GM18517 (cell line): ENCODE measurements around the gene NPBWR2.
A peak's percentile ranks its signal among the peaks of the same experiment; 100 is the strongest.

ENCODE experiments used
- ATAC-seq: cut with Tn5 transposase; IDR thresholded peaks from one replicate; pipeline ENCODE4 v1.9.1; 2021; ENCODE audit warnings: mild to moderate bottlenecking, moderate library complexity; ENCODE audit not compliant: unreplicated experiment

Gene NPBWR2

DNA sequence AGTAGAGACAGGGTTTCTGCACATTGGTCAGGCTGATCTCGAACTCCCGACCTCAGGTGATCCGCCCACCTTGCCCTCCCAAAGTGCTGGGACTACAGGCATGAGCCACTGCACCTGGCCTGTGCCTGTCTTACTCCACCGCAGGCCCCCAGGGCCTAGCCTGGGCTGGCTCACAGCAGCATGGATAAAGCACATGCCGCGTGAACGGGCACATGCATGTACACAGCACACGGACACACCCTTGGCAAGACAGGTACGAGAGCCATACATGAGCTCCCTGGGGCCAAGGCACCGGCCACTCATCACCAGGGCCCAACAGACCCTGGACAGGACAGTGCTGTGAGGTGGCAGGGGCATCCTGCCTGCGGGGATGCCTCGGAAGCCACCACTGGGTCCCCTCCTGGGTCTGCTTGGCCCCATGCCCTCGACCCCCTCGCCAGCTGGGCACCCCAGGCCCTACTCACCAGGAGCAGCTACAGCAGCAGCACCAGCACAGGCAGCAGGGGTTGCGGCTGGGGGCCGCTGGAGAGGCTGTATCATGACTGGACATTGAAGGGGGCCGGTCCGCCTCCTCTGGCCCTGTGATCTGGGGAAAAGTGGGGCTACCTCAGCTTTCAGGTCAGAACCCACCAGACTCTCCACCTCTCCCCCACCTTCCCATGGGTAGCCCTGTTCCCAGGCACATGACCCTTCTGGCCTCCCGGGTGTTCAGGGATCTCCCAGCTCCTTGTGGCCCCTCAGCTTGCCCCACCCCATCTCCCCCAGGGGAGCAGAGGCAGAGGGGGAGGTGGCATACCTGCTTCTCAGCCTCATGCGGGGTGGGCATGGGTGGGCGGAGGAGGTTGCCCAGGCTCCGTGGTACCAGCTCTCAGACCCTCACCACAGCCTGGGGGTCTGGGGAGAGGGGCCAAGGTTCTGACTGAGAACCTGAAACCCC, 31.0 kb downstream of the NPBWR2 start:
- no peak for ATAC-seq

DNA sequence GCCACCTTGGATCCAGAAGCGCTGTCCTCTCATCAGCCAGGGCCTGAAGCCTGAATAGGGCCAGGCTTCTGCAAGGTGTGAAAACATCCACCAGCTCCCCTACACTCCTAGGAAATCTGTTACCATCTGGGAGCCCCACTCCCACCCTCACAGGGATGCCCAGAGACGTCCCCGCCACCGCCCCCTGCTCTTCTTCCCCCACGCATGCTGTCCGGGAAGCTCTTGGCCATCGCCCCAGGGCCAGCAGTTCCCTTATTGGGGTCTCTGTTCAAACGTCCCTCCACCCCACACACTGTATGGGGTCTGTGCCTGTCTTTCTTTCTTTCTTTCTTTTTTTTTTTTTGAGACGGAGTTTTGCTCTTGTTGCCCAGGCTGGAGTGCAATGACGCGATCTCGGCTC, 31.8 kb downstream of the NPBWR2 start:
- no peak for ATAC-seq

- no peak for ATAC-seq
These were observed 32.4 kb downstream of the NPBWR2 start for GRCh38 chr20:64074963-64075362.

DNA sequence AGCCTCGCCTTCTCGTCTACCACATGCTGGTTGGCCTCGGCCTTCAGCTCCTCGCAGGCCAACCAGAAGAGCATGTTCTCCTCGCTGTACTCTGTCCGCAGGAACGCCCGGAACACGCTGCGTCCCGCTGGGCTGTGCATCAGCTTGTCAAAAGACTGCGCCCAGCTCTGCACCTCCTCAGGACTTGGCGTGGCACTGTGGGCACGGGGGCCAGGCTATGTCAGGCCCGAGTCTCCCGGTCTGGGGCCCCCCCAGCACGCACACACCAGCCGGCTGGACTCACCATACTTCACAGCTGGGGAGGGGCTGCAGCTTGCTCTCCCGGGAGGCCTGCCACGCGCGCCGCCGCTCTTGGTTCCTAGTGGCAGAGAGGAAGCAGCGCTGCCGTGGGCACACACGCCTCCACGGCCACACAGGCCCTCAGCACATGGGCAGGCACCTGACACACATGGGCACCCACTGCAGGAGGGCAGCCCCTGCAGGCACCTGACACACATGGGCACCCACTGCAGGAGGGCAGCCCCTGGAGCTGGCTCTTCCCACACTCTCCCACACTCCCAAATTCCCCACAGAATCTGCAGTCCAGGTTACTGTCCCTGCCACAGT, 33.1 kb downstream of the NPBWR2 start:
- no peak for ATAC-seq

- no peak for ATAC-seq
These were observed 33.7 kb downstream of the NPBWR2 start for GRCh38 chr20:64073476-64074183.

GRCh38 chr20:64072498-64073063, 34.8 kb downstream of the NPBWR2 start:
- no peak for ATAC-seq

- ATAC-seq: no peak
These were observed 35.7 kb downstream of the NPBWR2 start for GRCh38 chr20:64071341-64072332.

DNA sequence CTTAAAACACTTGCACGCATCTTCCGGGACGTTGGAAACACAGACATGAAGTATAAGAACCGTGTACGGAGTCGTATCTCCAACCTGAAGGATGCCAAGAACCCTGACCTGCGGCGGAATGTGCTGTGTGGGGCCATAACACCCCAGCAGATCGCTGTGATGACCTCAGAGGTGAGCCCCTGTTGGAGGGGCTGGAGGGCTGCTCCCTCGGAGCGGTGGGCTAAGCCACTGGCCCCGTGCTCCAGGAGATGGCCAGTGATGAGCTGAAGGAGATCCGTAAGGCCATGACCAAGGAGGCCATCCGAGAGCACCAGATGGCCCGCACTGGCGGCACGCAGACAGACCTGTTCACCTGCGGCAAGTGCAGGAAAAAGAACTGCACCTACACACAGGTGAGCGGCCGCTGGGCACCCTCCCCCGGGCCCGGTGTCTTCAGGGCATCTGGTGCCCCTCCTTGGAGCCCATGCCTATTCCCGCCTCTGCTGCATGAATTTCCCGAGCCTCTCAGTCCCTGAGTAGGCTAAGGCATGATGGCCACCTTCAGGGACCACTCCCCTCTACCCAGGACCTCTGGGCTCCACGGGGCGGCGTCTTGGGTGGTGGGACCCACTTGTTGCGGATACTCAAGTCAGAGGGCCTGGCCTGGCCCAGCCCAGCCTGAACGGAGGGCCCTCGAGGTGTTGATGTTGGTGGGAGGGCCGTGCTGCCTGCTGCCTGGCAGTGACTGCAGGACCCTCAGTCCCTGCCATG, 36.9 kb downstream of the NPBWR2 start:
- no peak for ATAC-seq

DNA sequence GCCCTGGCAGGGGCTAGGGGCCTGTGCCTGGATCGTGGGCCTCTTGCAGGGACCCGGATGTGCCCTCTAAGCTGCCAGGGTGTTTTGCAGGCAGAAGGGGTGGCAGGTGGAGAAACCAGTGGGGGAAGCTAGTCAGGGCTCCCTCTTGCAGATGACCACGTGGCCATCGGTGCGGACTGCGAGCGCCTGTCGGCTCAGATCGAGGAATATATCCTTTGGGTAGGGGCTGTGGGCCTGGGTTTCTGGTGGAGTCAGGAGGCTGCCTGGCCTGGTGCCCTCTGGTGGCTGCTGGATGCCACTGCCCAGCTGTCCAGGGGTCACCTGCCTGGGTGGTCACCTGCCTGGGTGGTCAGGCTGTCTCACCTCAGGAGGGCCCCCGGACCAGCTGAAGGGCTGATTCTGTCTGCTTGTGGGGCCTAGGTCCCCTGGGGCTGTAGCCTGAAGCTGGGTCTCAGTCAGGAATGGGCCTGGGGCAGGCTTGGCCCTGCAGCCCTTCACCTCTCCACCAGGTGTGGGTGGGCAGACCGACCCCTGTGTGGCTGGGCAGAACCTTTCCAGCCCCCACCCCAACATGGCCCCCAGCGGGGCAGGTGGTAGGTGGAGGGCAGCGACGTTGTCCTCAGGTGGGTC, 37.6 kb downstream of the NPBWR2 start:
- no peak for ATAC-seq

DNA sequence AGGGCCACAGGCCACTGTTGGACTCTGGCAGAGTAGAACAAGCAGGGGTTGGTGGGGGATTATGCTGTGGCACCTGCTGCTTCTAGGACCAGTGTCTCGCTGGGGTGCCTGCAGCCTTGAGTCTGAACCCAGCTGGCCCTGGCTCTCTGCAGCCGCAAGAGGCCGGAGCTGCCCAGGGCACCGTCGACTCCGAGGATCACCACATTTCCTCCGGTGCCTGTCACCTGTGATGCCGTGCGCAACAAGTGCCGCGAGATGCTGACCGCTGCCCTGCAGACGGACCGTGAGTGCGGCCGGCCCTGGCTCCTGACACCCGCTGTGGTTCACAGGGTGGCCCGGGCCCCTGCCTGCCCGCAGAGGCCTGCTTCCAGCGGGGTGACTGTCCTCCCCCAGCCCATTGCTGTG, 38.2 kb downstream of the NPBWR2 start:
- ATAC-seq: no peak

DNA sequence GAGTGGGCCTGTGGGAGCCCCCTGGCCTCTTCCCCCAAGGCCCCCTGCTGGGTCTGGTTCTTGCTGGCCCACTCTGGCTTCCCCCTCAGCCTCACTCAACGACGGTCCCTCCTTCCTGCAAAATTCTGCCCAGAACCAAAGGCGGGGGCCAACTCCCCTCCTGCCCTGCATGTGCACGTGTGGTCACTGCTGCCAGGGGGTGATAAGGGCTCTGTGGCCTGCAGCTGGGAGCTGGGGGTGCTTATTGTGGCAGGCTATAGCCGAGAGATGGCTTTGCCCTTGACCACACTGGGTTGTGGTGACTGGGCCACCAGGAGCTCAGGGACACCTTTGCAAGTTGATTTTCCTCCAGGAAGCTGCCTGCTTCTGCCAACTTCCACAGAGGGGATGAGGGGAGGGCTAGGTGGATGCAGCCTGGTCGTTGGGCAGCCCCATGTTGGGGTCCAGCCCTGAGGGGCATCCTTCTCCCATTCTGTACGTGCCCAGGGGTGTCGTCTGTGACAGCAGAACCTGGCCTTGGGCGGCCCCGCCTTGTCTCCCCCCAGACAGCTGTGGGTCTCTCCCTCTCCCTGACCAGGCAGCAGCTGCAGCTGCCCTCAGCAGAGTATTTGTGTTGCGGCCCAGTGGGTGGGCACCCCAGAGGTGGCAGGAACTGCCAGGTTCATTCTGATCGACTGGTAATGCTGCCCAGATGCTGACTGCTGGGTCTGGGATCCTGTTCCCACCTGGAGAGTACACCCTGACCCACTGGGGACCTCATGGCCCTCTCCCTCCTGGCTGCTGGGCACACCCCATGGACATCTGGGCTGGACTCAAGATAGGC, 38.8 kb downstream of the NPBWR2 start:
- ATAC-seq: no peak

GRCh38 chr20:64067733-64068307, 39.5 kb downstream of the NPBWR2 start:
- no peak for ATAC-seq

DNA sequence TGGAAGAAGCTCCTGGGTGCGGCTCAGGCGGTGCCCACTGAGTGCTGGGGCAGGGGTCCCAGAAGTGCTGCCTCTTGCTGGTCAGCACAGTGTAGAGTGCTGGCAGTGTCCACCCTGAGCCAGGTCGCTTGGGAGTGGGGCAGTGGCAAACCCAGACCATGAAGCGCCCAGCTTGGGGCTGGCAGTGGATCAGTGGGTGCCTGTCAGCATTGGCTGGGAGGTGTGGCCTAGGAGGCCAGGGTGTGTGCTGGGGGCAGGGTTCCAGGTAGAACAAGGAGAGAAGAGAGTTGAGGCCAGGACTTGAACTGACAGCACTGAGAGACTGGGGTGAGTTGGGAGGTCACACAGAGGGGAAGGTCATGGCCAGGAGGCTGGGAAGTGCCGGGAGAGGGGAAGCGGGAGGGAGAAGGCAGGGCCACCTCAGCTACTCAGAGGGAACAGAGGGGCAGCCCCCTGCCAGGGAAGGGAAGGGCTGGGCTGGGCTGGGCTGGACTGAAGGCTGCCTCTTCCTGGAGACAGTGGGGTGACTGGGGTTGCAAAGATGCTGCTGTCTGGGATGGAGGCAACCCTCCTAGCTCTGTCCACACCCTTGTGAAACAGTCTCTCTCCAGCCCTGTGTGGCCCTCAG, 40.2 kb downstream of the NPBWR2 start:
- ATAC-seq: no peak

- peak; percentile 42 for ATAC-seq
These were observed 41.4 kb downstream of the NPBWR2 start for GRCh38 chr20:64065974-64066343.

DNA sequence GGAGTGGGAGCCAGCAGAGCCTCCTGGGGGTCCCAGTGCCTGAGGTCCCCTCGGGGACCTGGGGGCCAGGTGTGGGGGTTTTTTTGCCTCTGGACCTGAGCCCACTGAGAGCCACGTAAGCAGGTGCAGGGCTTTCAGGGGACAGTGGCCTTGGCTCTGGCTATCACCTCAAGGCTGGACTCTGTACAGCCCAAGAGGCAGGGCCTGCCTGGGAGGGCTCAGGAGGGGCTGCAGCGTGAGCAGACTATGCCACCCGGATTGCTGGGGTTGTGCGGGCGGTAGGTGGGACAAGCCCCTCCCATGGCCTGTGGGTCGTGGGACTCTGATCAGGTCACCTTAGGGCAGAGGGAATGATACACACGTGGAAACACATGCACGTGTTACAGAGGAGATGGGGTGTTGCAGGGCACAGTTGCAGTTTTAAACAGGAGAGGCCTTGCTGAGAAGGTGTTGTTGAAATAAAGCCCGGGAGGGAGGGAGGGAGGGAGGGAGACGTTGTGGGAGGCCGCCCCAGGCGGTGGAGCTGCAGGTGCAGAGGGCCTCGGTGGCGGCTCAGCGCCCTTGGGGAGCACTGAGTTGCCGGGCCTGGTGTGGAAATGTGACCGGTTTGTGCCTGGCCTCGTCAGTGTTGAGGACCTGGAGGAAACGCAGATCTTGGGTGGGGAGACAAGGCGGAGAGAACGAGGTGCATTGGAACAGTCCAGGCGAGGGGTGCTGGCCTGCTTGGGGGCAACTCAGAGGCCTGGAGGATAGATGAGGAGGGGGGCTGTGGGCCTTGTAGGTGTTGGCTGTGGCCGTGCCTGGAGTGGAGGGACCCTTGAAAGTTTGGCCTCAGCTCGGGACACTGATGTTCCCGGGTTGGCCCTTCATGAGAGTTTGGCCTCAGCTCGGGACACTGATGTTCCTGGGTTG, 42.0 kb downstream of the NPBWR2 start:
- ATAC-seq: no peak

DNA sequence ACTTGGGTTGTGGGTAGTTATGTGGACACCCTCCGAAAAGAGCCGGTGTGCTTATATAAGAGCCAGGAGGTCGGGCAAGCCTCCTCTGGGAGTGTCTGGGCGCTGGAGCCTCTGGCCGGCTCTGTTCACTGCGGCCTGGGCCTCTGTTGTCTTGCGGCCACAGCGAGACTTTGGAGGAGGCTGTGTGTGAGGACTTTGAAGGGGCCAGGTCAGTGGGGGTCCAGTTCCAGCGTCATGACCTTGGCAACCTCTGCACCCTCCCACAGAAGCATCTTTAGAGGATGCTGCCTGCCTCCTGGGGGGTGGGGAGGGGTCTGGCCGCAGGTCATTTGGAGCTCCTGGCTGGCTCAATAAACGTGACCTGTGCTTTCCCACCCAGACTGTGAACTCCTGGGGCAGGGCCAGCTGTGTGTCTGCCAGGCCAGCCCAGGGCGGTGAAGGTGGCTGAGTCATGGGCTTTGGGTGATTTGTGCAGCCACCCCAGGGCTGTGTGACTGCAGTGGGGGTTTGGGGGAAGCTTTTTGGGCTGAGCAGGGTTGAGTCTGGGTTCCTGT, 43.1 kb downstream of the NPBWR2 start:
- ATAC-seq: no peak
